Upper lobe of left lung (tissue), 4 donors: Measurements from ENCODE around the gene ZER1.

Source experiments
- CTCF ChIP-seq, 6 experiments: fragments of 450-650 bp in 4 of 6; fragments of 200-600 bp in 2 of 6; sonication (generic) in 2 of 6; IDR thresholded peaks; one replicate each; pipeline ENCODE4 v1.5.1; 2016 to 2019; ENCODE audit warnings: antibody characterized with exemption in 6 of 6
- EP300 ChIP-seq, 4 donors: sonication (generic); formaldehyde crosslinking; IDR thresholded peaks; one replicate each; pipeline ENCODE4 v1.5.1; 2017; ENCODE audit warnings: antibody characterized with exemption in 4 of 4, control low read depth in 2 of 4
- POLR2A ChIP-seq, 4 donors: fragments of 450-650 bp; IDR thresholded peaks; one replicate each; pipeline ENCODE4 v1.5.1; 2016 to 2017; ENCODE audit warnings: antibody characterized with exemption in 4 of 4, mild to moderate bottlenecking in 2 of 4

- TF ChIP-seq POLR2A (IDR thresholded peaks at IDR 0.05) (no peak), CTCF (IDR thresholded peaks at IDR 0.05) (no peak), EP300 (IDR thresholded peaks at IDR 0.05) (no peak)
These were observed 36.8 kb upstream of the ZER1 start for GRCh38 chr9:128808543-128808942.
